ENCODE measurements around the gene SMPDL3B.
A peak's percentile ranks its signal among the peaks of the same experiment; 100 is the strongest.

- peak; percentile 31 to 61 for TF ChIP-seq POLR2A (IDR thresholded peaks at IDR 0.05)
- peak in 3 of 6 experiments; percentile 50 to 59 (median 54) for TF ChIP-seq CTCF (IDR thresholded peaks at IDR 0.05)
Observed at GRCh38 chr1:27934818-27935549, at the start of gene SMPDL3B.

Measured in Peyer's patch (tissue), 4 donors.